Thymus (tissue), 11 donors: ENCODE data around the gene EYS. TPM values are rescaled to one million over a fixed set of nuclear protein-coding genes. Genes with fewer than 3 reads are reported as not detected.

ENCODE experiments used
- DNase-seq, 9 donors: peaks; one replicate each; pipeline ENCODE4 v3.0.0-alpha.2; 2013; ENCODE audit warnings: low spot score in 9 of 9, low read depth in 6 of 9, missing footprints in 1 of 9
- H3K27ac ChIP-seq, 2 donors: one replicate each; pipeline ENCODE4 v1.5.1; 2013; ENCODE audit warnings: control low read depth in 1 of 2, low read depth in 1 of 2, low read length in 1 of 2, mild to moderate bottlenecking in 1 of 2, moderate library complexity in 1 of 2
- H3K27me3 ChIP-seq, 2 donors: one replicate each; pipeline ENCODE4 v1.5.1; 2013; ENCODE audit warnings: low read length in 1 of 2; ENCODE audit not compliant: control insufficient read depth in 2 of 2, insufficient read depth in 1 of 2
- H3K36me3 ChIP-seq, 2 donors: one replicate each; pipeline ENCODE4 v1.5.1; 2013; ENCODE audit warnings: low read length in 1 of 2, mild to moderate bottlenecking in 1 of 2, moderate library complexity in 1 of 2; ENCODE audit not compliant: control insufficient read depth in 2 of 2, insufficient read depth in 2 of 2
- H3K4me1 ChIP-seq, 2 donors: one replicate each; pipeline ENCODE4 v1.5.1; 2013; ENCODE audit warnings: low read length in 2 of 2; ENCODE audit not compliant: control insufficient read depth in 2 of 2, insufficient read depth in 2 of 2
- H3K4me3 ChIP-seq, 2 donors: one replicate each; pipeline ENCODE4 v1.5.1; 2013; ENCODE audit warnings: low read length in 2 of 2, control low read depth in 1 of 2, mild to moderate bottlenecking in 1 of 2
- H3K9me3 ChIP-seq, 2 donors: one replicate each; pipeline ENCODE4 v1.5.1; 2013; ENCODE audit warnings: low read length in 1 of 2, mild to moderate bottlenecking in 1 of 2; ENCODE audit not compliant: control insufficient read depth in 2 of 2, insufficient read depth in 1 of 2
- WGBS: extraction: QIAGEN DNeasy Blood & Tissue Kit; methylation state at CpG from one replicate; pipeline ENCODE4 v1.1.7; 2013; 5-methylcytosine and 5-hydroxymethylcytosine counted together
- polyA plus RNA-seq: library from polyadenylated mRNA; stranded (reverse); fragments of 200-250 nt; gene quantifications from one replicate; pipeline ENCODE4 v1.2.3, GENCODE V29; 2013
- total RNA-seq: library from RNA; stranded (reverse); fragments of 120-200 nt; gene quantifications from one replicate; pipeline ENCODE4 v1.2.4, GENCODE V29; 2013
- donor health status: healthy.

The EYS gene
- total and polyA plus RNA-seq, 2 donors: 0.05 to 0.28 TPM

GRCh38 chr6:65189236-65189881 is 517.7 kb downstream of the EYS start:
- Histone ChIP-seq H3K4me3 (no peak overlapping the region), H3K27ac (no peak overlapping the region), H3K36me3 (no peaks in the 10 kb centered on the region), H3K4me1 (no peaks in the 10 kb centered on the region), H3K9me3 (no peaks in the 10 kb centered on the region), H3K27me3 (no peaks in the 10 kb centered on the region)
- WGBS: 82% methylated on average over 5 of the region's 5 CpGs
- DNase-seq: no peak

GRCh38 chr6:65186826-65187225 is 520.2 kb downstream of the EYS start:
- Histone ChIP-seq H3K4me1 (no peaks in the 10 kb centered on the region), H3K4me3 (no peak overlapping the region), H3K27me3 (no peaks in the 10 kb centered on the region), H3K27ac (no peak overlapping the region), H3K36me3 (no peaks in the 10 kb centered on the region), H3K9me3 (no peaks in the 10 kb centered on the region)
- 90% methylated on average over 1 of the region's 1 CpG for WGBS
- no peak for DNase-seq

GRCh38 chr6:65182681-65183080 is 524.3 kb downstream of the EYS start:
- DNase-seq: no peak
- WGBS: 90% methylated on average over 2 of the region's 2 CpGs

GRCh38 chr6:65170273-65170672 is 536.8 kb downstream of the EYS start:
- Histone ChIP-seq H3K27ac (no peak overlapping the region), H3K27me3 (no peaks in the 10 kb centered on the region), H3K4me3 (no peak overlapping the region), H3K9me3 (no peaks in the 10 kb centered on the region), H3K4me1 (no peaks in the 10 kb centered on the region), H3K36me3 (no peaks in the 10 kb centered on the region)
- DNase-seq: no peak
- WGBS: 51% methylated on average over 2 of the region's 2 CpGs

More at GRCh38 chr6:65182681-65183080, 524.3 kb downstream of the EYS start:
- H3K4me1 ChIP-seq: no peaks in the 10 kb centered on the region
- no peaks in the 10 kb centered on the region for H3K27me3 ChIP-seq
- H3K4me3 ChIP-seq: no peak overlapping the region
- H3K27ac ChIP-seq: no peak overlapping the region
- H3K9me3 ChIP-seq: no peaks in the 10 kb centered on the region
- H3K36me3 ChIP-seq: no peaks in the 10 kb centered on the region

- Histone ChIP-seq H3K27me3 (no peaks in the 10 kb centered on the region), H3K36me3 (no peaks in the 10 kb centered on the region), H3K27ac (no peak overlapping the region), H3K9me3 (no peaks in the 10 kb centered on the region), H3K4me1 (no peaks in the 10 kb centered on the region), H3K4me3 (no peak overlapping the region)
- no peak for DNase-seq
- 54% methylated on average over 1 of the region's 1 CpG for WGBS
These were observed 545.4 kb downstream of the EYS start for GRCh38 chr6:65161661-65162060.

- H3K4me3 ChIP-seq: no peak overlapping the region
- H3K27me3 ChIP-seq: no peaks in the 10 kb centered on the region
- H3K4me1 ChIP-seq: no peaks in the 10 kb centered on the region
- no peak overlapping the region for H3K27ac ChIP-seq
- WGBS: 53% methylated on average over 3 of the region's 3 CpGs
- H3K9me3 ChIP-seq: no peaks in the 10 kb centered on the region
- no peak for DNase-seq
- no peaks in the 10 kb centered on the region for H3K36me3 ChIP-seq
These were observed 550.0 kb downstream of the EYS start for GRCh38 chr6:65157025-65157424.

- no peak for DNase-seq
- Histone ChIP-seq H3K27me3 (no peaks in the 10 kb centered on the region), H3K27ac (no peak overlapping the region), H3K4me3 (no peak overlapping the region), H3K4me1 (no peaks in the 10 kb centered on the region), H3K36me3 (no peaks in the 10 kb centered on the region), H3K9me3 (no peaks in the 10 kb centered on the region)
- WGBS: 90% methylated on average over 1 of the region's 1 CpG
These were observed 551.9 kb downstream of the EYS start for GRCh38 chr6:65155083-65155482.

GRCh38 chr6:65149841-65150240 is 557.2 kb downstream of the EYS start:
- Histone ChIP-seq H3K27ac (no peak overlapping the region), H3K4me3 (no peak overlapping the region), H3K9me3 (peaks cover 1 to 4% of the 10 kb centered on the region in 2 donors), H3K27me3 (no peaks in the 10 kb centered on the region), H3K4me1 (no peaks in the 10 kb centered on the region), H3K36me3 (no peaks in the 10 kb centered on the region)
- WGBS: 93% methylated on average over 1 of the region's 1 CpG
- no peak for DNase-seq

GRCh38 chr6:65148839-65149238 is 558.2 kb downstream of the EYS start:
- H3K4me3 ChIP-seq: no peak overlapping the region
- DNase-seq: no peak
- WGBS: 79% methylated on average over 2 of the region's 2 CpGs
- no peak overlapping the region for H3K27ac ChIP-seq
- H3K36me3 ChIP-seq: no peaks in the 10 kb centered on the region
- no peaks in the 10 kb centered on the region for H3K4me1 ChIP-seq
- peaks cover 1 to 4% of the 10 kb centered on the region in 2 donors for H3K9me3 ChIP-seq
- no peaks in the 10 kb centered on the region for H3K27me3 ChIP-seq
